ENCODE results near the gene PGAP3. TPM values are rescaled to one million over a fixed set of nuclear protein-coding genes. Genes with fewer than 3 reads are reported as not detected.
"Not testable (repeated sequence)": the region's sequence is repeated elsewhere in the genome, so short reads cannot be mapped to it uniquely, and the experiment has no call there.

PGAP3 gene
- total RNA-seq, 1 donor from 2014 or later, result 54.2 TPM

DNA sequence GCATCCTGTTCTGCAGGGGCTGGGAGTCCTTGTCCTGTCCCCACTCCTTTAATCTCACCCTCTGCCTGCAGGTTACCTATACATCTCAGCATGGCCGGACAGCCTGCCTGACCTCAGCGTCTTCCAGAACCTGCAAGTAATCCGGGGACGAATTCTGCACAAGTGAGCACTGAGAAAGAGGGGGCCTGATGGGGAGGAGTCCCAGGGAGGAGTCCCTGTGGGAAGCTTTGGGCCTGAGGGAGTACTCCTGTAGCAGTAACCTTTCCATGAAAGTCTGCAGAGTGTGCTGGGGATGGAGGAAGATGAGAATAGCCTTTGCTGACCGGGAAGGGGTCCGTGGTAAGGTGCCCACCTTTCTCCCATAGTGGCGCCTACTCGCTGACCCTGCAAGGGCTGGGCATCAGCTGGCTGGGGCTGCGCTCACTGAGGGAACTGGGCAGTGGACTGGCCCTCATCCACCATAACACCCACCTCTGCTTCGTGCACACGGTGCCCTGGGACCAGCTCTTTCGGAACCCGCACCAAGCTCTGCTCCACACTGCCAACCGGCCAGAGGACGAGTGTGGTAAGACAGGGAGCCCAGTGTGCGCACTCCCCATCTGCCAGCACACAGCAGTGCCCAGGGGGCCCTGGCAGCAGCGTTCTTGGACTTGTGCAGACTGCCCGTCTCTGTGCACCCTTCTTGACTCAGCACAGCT, 27.7 kb upstream of the PGAP3 start:
- no peak for DNase-seq (ENCODE audit: low spot score)

DNA sequence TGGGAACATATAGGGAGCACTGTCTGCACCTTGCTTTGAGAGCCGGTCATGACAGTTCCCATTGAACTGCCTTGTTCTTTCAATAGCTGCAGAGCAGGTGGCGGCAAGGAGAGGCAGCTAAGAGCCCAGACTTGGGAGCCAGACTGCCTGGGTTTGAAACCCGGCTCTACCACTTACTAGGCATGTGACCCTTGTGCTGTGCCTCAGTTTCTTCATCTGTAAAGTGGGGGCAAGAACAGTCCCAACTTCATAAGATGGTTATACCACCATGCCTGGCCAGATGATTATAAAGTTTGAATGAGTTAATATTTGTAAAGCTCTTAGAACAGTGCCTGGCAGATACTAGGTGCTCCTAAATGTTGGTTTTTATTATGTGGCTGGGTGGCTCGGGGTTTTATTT, 26.4 kb upstream of the PGAP3 start:
- no peak for DNase-seq (ENCODE audit: low spot score)

DNA sequence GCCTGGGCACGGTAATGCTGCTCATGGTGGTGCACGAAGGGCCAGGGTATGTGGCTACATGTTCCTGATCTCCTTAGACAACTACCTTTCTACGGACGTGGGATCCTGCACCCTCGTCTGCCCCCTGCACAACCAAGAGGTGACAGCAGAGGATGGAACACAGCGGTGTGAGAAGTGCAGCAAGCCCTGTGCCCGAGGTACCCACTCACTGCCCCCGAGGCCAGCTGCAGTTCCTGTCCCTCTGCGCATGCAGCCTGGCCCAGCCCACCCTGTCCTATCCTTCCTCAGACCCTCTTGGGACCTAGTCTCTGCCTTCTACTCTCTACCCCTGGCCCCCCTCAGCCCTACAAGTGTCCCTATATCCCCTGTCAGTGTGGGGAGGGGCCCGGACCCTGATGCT, 24.0 kb upstream of the PGAP3 start:
- no peak for DNase-seq (ENCODE audit: low spot score)

DNA sequence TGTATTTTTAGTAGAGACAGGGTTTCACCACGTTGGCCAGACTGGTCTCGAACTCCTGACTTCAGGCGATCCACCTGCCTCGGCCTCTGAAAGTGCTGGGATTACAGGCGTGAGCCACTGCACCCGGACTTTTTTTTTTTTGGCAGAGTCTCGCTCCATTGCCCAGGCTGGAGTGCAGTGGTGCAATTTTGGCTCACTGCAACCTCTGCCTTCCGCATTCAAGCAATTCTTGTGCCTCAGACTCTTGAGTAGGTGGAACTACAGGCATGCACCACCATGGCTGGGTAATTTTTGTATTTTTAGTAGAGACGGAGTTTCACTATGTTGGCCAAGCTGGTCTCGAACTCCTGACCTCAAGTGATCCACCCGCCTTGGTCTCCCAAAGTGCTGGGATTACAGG, 23.2 kb upstream of the PGAP3 start:
- DNase-seq (ENCODE audit: low spot score), result not testable (repeated sequence)

DNA sequence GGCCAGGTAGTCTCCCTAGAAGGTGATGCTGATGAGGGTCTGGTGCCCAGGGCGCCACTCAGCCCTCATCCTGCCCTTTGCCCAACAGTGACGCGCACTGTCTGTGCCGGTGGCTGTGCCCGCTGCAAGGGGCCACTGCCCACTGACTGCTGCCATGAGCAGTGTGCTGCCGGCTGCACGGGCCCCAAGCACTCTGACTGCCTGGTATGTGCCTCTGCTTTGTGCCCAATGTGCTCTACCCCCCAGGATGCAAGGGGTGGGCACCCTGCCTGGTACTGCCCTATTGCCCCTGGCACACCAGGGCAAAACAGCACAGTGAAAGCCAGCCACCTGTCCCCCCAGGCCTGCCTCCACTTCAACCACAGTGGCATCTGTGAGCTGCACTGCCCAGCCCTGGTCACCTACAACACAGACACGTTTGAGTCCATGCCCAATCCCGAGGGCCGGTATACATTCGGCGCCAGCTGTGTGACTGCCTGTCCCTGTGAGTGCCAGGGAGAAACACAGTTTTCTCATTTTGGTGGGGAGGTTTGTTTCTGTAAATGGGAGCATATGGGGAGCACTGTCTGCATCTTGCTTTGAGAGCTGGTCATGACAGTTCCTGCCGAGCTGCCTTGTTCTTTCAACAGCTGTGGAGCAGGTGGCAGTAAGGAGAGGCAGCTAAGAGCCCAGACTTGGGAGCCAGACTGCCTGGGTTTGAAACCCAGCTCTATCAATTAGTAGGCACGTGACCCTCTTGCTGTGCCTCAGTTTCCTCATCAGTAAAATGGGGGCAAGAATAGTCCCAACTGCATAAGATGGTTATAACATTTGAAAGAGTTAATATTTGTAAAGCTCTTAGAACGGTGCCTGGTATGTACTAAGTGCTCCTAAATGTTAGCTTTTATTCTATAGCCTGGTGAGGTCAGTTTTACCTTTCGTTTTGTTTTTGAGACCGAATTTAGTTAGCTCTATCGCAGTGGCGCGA, 22.4 kb upstream of the PGAP3 start:
- no peak for DNase-seq (ENCODE audit: low spot score)

DNA sequence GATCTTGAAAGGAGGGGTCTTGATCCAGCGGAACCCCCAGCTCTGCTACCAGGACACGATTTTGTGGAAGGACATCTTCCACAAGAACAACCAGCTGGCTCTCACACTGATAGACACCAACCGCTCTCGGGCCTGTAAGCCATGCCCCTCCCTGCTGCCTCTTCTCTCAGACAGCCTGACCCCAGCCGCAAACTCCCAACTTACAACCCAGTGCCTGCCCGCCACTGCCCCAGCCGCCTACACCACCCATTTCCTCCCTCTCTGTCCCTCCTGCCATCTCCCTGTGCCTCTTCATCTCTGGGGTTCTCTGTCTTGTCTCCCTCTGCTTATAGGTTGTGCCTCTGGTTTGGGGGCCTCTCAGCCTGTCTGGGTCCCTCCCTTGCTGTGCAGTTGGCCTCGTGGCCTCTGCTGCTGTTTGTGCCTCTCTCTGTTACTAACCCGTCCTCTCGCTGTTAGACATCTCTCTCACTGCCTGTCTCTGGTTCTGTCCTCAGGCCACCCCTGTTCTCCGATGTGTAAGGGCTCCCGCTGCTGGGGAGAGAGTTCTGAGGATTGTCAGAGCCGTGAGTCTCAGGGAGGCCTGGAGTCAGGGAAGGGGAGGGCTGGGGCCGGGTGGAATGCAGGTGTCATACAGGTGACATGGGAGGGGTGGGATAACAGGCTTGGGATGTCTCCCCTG, 21.6 kb upstream of the PGAP3 start:
- no peak for DNase-seq (ENCODE audit: low spot score)

DNA sequence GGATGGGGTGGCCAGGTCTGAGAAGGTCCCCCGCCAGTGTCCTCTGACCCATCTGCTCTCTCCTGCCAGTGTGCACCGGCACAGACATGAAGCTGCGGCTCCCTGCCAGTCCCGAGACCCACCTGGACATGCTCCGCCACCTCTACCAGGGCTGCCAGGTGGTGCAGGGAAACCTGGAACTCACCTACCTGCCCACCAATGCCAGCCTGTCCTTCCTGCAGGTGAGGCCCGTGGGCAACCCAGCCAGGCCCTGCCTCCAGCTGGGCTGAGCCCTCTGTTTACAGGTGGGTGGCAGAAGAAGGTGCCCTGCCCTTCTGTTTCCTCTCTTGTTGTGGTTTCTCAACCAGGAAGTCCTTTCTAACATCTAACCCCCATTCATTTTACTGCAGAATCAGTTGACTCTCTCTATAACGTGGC, 19.1 kb upstream of the PGAP3 start:
- DNase-seq (ENCODE audit: low spot score), result no peak

DNA sequence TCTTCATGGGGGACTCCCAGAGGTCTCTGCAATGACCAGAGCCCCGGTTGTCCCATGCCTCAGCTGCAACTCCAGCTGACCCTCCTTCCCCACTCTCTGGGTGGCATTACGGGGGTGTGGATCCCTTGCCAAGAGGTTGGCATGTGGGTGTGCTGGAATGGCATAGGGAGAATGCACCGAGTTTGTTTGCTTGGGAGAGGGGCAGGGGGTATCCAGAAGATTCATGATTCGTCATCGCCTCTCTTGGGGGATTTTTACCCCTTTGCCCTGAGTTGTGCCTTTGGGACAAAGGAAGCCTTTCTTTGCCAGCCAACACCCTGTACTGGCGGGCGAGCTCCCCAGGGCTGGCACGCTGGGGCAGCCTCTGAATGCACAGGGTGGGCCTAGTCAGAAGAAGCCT, 18.5 kb upstream of the PGAP3 start:
- DNase-seq (ENCODE audit: low spot score), result no peak

DNA sequence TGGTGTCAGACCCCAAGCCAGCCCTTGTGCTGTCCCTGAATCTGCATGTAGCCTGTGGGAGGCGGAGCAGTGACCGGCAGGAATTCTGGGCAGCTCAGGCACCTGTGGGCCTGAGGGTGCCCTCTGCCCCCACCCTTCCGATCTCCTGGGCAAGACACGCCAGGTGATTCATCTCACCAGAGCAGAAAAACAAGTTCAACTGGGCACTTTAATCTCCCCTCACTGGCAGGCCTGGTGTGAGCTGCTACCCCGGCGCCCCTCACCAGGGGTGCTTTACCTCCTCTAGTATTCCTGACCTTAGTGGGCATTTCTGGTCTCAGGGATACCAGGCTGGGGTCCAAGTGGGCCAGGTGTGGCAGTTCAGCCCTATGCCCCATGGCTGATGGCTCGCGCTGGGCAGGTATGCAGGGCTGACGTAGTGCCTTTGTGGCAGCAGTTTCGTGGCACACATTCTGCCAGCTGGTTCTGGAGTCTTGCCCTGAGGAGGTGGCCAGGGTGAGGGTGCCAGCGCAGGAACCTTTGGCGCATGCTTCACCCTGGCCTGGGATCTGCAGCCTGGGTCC, 18.0 kb upstream of the PGAP3 start:
- peak; percentile 77 for DNase-seq (ENCODE audit: low spot score)

DNA sequence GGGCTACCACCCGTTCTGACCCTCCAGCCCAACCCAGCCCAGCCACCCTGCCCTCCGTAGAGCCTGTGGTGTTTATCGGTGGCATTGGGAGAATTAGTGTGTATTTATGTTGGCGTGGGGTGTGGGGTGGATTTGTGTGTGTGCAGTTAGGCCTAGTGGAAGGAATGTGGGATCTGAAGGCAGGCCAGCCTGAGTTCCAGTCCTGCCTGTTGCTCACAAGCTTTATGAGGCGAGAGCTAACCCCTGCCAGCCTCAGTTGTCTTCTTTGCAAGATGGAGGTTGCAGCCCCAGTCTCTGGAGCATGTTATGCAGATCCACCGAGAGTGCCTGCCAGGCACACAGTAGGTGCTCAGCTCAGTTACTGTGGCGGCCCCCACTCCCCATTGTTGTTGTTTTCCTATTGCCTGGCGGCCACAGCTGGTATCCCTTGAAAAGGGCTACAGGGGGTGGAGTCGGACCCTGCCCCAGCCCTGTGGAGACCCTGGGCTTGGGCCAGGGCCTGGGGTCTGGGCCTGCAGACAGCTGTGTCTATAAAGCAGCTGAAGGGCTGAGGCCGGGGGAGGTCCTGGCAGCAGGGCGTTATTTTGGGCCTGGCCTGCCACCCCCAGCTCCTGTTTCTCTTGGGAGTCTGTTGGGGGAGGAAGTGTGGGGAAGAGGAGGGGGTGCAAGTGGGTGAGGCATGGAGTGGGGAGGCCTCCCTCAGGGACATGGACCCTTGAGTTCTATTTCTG, 17.1 kb upstream of the PGAP3 start:
- DNase-seq (ENCODE audit: low spot score), result no peak

DNA sequence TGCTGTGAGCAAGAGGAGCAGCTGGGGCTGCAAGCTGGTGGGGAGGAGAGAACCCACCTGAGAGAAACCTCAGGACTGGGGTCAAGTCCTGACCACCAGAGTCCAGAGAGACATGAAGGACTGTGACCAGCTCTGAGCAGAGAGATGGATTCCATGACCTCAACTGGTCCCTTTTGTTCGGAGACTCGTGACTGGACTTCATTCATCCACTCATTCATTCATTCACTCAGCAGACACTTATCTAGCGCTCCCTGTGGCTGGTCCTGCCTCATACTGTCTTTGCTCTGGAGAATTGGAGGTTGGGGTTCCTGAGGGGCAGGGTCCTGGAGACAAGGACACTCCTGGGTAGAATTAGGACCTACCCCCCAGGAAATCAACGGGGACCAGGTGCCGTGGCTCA, 16.1 kb upstream of the PGAP3 start:
- no peak for DNase-seq (ENCODE audit: low spot score)

DNA sequence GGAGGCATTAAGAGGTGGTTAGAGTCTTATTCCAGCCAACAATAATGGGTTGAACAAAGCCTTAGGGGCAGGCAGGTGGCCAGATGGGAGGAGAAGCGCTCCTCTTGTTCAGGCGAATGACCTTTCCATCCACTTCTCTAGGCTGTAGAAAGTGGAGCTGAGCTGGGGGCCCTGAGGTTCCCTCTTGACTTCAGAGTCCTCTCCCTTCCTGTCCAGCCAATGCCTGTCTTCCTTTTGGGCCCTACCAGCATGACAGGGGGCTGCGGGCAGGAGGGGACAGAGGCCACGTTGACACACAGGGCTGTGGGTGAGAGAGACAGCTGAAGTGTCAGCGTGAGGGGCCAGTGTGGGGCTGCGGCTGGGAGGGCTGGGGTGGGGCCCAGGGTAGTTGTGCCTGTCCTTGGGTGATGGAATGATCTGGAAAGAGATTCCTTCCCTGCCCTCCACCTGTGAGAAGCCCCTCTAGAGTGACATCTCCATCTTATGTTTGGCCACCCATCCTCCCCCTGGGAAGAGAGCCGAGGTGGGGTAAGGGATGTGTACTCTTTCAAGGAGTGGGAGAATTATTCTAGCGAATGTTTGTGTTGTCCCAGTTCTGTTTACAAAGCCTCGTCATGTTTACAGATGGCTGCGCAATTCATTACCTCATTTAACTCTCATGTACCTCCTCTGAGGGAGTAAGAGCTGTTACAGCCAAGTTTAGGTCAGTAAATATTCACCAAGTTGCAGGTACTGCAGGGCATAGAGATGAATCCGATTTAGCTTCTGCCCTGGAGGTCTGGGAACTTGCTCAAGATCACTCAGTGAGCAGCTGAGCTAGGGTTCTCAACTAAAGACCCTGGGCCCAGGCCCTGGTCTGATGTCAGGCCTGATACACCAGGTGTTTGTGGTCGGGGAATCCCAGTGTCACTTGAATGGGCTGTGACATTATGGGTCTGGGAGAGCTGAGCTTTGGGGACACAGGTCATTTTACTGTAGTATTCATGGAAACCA, 15.3 kb upstream of the PGAP3 start:
- DNase-seq (ENCODE audit: low spot score), result no peak

DNA sequence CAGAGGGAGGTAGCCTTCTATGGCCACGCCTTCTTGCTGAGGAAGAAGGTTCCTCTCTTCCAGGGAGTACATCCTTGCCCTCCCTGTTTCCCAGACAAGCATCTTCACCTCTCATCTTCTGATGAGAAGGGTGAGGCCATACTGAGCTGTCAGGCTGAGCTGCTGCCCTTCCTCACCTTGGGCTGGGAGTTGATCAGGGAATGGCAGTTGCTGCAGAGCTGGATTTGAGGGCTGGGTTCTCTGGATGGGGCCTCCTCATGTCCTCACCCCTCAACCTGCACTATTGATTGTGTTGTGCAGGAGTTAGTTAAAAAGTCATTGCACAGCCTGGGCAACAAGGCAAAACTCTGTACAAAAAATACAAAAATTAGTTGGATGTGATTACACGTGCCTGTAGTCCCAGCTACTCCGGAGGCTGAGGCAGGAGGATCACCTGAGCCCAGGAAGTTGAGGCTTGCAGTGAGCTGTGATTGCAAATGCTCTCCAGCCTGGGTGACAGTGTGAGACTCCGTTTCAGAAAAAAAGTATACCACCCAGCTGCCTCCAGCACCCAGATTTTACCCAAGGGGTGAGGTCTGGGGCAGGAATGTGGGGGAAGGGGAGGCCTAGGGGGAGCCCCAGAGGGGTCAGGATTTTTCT, 14.0 kb upstream of the PGAP3 start:
- no peak for DNase-seq (ENCODE audit: low spot score)

DNA sequence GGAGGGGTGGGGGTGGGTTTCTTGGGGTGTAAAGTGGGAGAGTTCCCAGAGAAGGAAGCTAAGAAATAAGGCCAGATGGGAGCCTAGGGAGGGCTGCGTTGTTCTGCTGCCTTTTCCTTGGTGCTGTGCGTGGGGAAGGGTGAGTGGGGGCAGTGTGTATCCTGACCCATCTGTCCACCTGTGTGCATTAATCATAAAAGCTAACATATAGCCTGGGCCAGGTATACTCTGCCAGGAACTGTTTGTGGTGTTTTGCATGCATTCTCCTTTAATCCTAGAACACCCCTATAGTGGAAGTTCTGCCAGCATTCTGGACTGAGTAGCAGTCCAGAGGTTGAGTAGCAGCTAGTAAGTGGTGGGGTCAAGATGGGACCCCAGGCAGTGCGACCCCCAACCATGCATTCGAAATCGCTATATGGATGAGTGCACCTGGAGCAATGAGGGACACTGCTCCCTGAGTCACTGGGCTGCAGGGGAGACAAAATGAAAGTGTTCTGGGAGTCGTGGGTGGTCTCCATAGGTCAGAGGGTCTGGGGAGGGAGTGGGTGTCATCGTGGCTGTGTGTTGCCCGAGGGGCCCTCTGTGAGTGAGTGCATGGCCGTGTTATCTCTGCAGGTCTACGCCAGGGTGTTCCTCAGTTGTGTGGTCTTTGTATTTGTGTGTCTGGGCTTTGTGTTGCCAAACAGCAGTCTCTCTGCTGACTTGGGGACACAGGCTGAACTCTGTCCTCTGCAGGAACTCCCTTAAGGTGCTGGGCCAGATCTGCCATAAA, 13.3 kb upstream of the PGAP3 start:
- DNase-seq (ENCODE audit: low spot score), result peak; percentile 62

DNA sequence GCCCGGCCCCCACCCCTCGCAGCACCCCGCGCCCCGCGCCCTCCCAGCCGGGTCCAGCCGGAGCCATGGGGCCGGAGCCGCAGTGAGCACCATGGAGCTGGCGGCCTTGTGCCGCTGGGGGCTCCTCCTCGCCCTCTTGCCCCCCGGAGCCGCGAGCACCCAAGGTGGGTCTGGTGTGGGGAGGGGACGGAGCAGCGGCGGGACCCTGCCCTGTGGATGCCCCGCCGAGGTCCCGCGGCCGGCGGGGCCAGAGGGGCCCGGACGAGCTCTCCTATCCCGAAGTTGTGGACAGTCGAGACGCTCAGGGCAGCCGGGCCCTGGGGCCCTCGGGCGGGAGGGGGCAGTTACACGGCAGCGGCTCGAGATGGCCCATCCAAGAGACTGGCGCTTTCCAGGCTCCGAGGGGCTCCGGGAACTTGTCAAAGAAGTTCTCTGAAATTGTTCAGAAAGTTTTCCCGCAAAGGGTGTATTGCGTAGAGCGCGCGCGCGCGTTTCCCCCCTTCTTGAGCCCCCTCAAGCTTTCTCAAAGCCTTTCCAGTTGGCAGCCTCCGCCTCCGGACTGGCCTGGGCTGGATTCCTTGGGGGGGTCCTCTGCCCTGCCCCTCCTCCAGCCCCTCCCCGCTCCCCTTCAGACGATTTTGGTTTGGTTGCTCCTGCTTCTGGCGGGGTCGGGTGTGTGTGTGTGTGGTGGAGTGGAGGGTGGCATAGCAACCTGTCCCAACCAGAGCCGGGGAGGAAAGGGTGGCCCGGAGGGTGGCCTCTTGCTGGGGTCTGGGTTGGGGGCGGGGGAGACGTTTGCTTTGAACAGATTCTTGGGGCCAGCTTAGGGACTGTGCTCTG, 12.5 kb upstream of the PGAP3 start:
- DNase-seq (ENCODE audit: low spot score), result no peak

DNA sequence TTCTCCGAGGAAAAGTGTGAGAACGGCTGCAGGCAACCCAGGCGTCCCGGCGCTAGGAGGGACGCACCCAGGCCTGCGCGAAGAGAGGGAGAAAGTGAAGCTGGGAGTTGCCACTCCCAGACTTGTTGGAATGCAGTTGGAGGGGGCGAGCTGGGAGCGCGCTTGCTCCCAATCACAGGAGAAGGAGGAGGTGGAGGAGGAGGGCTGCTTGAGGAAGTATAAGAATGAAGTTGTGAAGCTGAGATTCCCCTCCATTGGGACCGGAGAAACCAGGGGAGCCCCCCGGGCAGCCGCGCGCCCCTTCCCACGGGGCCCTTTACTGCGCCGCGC, 11.9 kb upstream of the PGAP3 start, which contains the start of gene ERBB2:
TSS of gene ERBB2 (plus strand) at position 247 of the 330 bp plus-strand sequence. CDS start 175 bp downstream, outside the sequence.
- peak; percentile 82 for DNase-seq (ENCODE audit: low spot score)

DNA sequence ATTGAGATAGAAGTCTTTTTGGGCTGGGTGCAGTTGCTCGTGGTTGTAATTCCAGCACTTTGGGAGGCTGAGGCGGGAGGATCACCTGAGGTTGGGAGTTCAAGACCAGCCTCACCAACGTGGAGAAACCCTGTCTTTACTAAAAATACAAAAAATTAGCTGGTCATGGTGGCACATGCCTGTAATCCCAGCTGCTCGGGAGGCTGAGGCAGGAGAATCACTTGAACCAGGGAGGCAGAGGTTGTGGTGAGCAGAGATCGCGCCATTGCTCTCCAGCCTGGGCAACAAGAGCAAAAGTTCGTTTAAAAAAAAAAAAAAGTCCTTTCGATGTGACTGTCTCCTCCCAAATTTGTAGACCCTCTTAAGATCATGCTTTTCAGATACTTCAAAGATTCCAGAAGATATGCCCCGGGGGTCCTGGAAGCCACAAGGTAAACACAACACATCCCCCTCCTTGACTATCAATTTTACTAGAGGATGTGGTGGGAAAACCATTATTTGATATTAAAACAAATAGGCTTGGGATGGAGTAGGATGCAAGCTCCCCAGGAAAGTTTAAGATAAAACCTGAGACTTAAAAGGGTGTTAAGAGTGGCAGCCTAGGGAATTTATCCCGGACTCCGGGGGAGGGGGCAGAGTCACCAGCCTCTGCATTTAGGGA, 11.4 kb upstream of the PGAP3 start:
- not testable (repeated sequence) for DNase-seq (ENCODE audit: low spot score)
